ENCODE data around the gene SVIL. TPM values are rescaled to one million over a fixed set of nuclear protein-coding genes. Genes with fewer than 3 reads are reported as not detected.
"Not testable (repeated sequence)": the region's sequence is repeated elsewhere in the genome, so short reads cannot be mapped to it uniquely, and the experiment has no call there.

SVIL gene
- total RNA-seq, 1 experiment from 2014 or later = 166 TPM

GRCh38 chr10:29610876-29611647 is 23.7 kb downstream of the SVIL start:
- H4K20me1 ChIP-seq (ENCODE audit: insufficient read depth) = no peaks in the 10 kb centered on the region
- H3F3A ChIP-seq (ENCODE audit: insufficient read depth, low read depth) = no peaks in the 10 kb centered on the region
- H3K4me3 ChIP-seq = no peak overlapping the region
- H3K9me3 ChIP-seq (ENCODE audit: insufficient read depth, low read depth) = no peaks in the 10 kb centered on the region
- ChIA-PET POLR2A (ENCODE audit: unreplicated experiment) (no interaction called here), CTCF (no interaction called here)
- H2AFZ ChIP-seq = no peak overlapping the region
- no peak for DNase-seq
- H3K79me2 ChIP-seq (ENCODE audit: low read depth) = peaks cover 20% of the 10 kb centered on the region
- intact Hi-C loops (cut with micrococcal nuclease; ENCODE audit: unreplicated experiment) = no loop called here
- H3K4me2 ChIP-seq = no peak overlapping the region
- H3K9me2 ChIP-seq (ENCODE audit: insufficient read depth) = no peaks in the 10 kb centered on the region
- TF ChIP-seq CTCF (conservative IDR thresholded peaks at IDR 0.05) (no peak), EZH2 (IDR thresholded peaks at IDR 0.05; ENCODE audit: low read depth) (no peak)
- H3K27ac ChIP-seq = no peak overlapping the region
- H3K27me3 ChIP-seq (ENCODE audit: insufficient read depth, low read depth) = no peaks in the 10 kb centered on the region
- BruUV-seq (replicated peaks) = no TSS peak
- H3K4me1 ChIP-seq (replicated peaks; ENCODE audit: insufficient read depth) = no peaks in the 10 kb centered on the region; the same call in 1 of the 2 replicates
- H3K36me3 ChIP-seq (ENCODE audit: low read depth) = no peaks in the 10 kb centered on the region

- BruUV-seq (replicated peaks); H4K20me1 ChIP-seq (ENCODE audit: insufficient read depth); H3K4me2 ChIP-seq; H2AFZ ChIP-seq; H3K36me3 ChIP-seq (ENCODE audit: low read depth); H3K9me3 ChIP-seq (ENCODE audit: insufficient read depth, low read depth); POLR2A ChIA-PET (ENCODE audit: unreplicated experiment); H3K9me2 ChIP-seq (ENCODE audit: insufficient read depth); H3K27ac ChIP-seq; H3F3A ChIP-seq (ENCODE audit: insufficient read depth, low read depth); DNase-seq; H3K4me3 ChIP-seq; H3K27me3 ChIP-seq (ENCODE audit: insufficient read depth, low read depth); CTCF ChIA-PET; H3K4me1 ChIP-seq (replicated peaks; ENCODE audit: insufficient read depth); intact Hi-C loops (cut with micrococcal nuclease; ENCODE audit: unreplicated experiment): not testable (repeated sequence)
- H3K79me2 ChIP-seq (ENCODE audit: low read depth) = peaks cover 13% of the 10 kb centered on the region
Observed at GRCh38 chr10:29610331-29610730, 24.4 kb downstream of the SVIL start.

GRCh38 chr10:29609696-29610095 is 25.1 kb downstream of the SVIL start:
- Histone ChIP-seq H3K27ac (no peak overlapping the region), H3K4me1 (replicated peaks; ENCODE audit: insufficient read depth) (no peaks in the 10 kb centered on the region), H3K4me2 (no peak overlapping the region), H2AFZ (no peak overlapping the region), H3K9me2 (ENCODE audit: insufficient read depth) (no peaks in the 10 kb centered on the region), H3K79me2 (ENCODE audit: low read depth) (peaks cover 10% of the 10 kb centered on the region), H3K4me3 (no peak overlapping the region), H3K9me3 (ENCODE audit: insufficient read depth, low read depth) (no peaks in the 10 kb centered on the region), H3K27me3 (ENCODE audit: insufficient read depth, low read depth) (no peaks in the 10 kb centered on the region), H4K20me1 (ENCODE audit: insufficient read depth) (no peaks in the 10 kb centered on the region), H3F3A (ENCODE audit: insufficient read depth, low read depth) (no peaks in the 10 kb centered on the region), H3K36me3 (ENCODE audit: low read depth) (no peaks in the 10 kb centered on the region)
- no TSS peak for BruUV-seq (replicated peaks)
- no peak for DNase-seq
- TF ChIP-seq EZH2 (IDR thresholded peaks at IDR 0.05; ENCODE audit: low read depth) (no peak), CTCF (conservative IDR thresholded peaks at IDR 0.05) (no peak)
- intact Hi-C loops (cut with micrococcal nuclease; ENCODE audit: unreplicated experiment) = no loop called here
- POLR2A ChIA-PET (ENCODE audit: unreplicated experiment) = interaction anchor here (0.6 kb wide), 1 partner anchor 9 kb away, joined by 6 read pairs; no protein-coding TSS in a partner anchor
- CTCF ChIA-PET = no interaction called here
